ENCODE measurements around the gene PYCR2.

PYCR2 gene

DNA sequence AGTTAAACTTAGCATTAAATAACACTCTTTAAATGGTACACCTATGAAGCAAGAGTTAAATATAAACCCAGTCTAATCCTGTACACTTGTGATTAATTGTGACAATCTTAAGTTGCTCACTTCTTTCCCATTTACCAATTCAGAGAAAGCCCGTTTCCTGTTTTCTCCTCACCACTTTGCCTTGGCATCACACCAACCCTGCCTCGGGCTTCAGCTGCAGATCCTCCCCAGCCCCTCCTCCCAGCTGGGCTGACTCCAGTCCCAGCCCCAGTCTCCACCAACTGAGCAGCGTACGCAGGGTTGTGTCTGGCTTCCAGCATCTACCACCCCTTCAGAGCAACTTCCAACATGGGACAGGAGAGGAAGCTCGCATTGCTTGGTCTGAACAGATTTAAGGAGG is 4.1 kb downstream of the PYCR2 start:
- no peak for DNase-seq (ENCODE audit: low read depth)

DNA sequence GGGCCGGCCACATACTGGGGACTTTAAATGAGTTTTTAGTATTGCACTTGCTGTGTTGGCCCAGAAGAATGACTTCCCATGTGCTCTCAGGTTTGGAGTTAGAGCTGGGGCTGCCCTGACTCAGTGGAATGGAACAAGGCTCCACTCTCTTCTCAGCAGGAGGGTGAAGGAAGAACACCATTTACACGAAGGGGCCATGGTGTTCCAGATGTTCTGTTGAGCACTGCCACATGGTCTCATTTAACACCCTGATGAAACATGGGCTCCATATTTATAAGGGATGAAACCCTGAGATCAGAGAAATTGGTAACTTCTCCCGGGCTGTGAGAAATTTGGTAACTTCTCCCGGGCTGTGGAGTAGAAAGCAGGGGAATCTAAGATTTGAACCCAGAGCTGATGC is 5.8 kb downstream of the PYCR2 start:
- DNase-seq (ENCODE audit: low read depth): no peak

DNA sequence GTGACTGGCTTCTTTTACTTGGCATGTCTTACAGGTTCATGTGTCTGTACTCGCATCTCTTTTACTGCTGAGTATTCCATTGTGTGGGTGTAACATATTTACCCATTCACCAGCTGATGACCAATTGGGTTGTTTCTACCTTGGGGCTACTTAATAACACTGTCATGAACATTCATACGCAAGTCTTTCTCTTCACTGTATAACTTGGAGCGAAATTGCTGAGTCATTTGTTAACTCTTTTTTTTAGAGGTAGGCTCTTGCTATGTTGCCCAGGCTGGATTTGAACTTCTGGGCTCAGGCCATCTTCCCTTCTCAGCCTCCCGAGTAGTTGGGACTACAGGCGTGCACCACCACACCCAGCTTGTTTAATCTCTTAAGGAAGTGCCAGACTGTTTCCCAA is 6.5 kb downstream of the PYCR2 start:
- no peak for DNase-seq (ENCODE audit: low read depth)

DNA sequence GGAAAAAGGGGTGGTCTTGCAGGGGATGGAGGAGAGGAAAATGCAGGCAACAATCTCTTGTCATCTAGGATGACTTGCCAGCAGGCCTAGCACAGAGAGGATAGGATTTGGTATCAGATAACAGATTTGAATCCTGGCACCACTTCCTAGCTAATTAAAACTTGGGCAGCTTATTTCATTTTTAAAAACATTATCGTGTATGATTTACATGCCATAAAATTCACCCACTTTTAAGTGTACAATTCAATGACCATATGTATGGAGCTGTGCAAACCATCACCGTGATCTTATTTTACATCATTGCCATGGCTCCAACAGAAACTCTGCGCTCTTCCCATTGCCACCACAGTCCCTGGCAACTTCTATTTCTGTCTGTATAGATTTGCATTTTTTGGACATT is 6.9 kb downstream of the PYCR2 start:
- no peak for DNase-seq (ENCODE audit: low read depth)

DNA sequence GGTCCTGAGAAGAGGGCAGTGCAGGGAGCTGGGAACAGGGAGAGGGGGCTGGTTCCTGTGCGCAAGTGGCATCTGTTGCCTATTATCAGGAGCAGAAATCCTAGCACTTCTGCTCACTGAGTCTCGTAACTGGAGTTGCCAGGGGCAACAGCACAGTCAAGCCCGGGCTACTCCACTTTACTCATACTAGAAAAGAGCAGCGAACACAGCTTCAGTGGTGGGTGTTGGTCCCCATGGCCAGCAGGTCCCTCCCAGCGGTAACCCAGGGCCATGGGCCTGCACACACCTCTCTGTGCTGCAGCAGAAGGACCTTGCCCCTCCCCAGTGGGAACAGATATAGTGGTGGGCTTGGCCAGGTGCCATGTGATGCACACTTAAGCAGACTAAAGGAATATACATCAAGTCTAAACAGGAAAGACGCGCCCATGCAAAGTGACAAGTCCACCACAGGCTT is 8.5 kb downstream of the PYCR2 start:
- no peak for DNase-seq (ENCODE audit: low read depth)

DNA sequence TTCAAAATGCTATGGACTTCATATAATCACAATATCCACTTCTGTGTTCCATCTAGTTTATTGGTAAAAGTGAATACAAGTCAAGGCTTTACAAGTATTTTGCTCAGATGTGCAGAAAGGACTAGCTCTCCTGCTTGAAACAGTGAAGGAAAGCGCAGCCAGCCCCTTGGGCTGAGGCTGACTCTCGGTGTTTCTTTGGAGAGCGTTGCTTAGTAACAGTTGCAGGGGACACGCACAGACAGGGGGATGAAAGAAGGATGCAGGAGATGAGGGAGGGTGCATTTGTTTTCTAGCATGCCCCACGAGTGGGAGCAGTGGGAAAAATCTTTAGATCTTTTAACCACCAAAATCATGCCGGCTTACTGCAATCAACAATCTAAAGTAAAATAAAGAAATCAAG is 9.1 kb downstream of the PYCR2 start:
- no peak for DNase-seq (ENCODE audit: low read depth)

DNA sequence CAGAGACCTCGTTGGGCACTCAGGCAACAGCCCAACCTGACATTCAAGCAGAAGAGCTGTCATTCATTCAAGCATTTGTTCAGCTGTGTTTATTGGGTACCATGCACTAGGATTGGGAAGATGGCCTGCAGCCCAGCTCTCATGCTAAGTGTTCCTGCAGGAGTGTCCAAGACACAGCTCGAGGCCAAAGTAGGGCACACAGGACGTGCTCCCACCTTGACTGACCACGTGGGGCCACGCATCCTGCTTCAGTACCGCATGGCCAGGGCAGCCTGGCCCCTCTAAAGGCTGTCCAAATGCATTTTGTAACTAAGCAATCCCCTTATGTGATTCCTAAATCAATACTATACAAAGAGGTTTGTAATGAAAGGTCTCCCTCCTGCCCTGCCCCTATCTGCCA is 9.7 kb downstream of the PYCR2 start:
- DNase-seq (ENCODE audit: low read depth): no peak

DNA sequence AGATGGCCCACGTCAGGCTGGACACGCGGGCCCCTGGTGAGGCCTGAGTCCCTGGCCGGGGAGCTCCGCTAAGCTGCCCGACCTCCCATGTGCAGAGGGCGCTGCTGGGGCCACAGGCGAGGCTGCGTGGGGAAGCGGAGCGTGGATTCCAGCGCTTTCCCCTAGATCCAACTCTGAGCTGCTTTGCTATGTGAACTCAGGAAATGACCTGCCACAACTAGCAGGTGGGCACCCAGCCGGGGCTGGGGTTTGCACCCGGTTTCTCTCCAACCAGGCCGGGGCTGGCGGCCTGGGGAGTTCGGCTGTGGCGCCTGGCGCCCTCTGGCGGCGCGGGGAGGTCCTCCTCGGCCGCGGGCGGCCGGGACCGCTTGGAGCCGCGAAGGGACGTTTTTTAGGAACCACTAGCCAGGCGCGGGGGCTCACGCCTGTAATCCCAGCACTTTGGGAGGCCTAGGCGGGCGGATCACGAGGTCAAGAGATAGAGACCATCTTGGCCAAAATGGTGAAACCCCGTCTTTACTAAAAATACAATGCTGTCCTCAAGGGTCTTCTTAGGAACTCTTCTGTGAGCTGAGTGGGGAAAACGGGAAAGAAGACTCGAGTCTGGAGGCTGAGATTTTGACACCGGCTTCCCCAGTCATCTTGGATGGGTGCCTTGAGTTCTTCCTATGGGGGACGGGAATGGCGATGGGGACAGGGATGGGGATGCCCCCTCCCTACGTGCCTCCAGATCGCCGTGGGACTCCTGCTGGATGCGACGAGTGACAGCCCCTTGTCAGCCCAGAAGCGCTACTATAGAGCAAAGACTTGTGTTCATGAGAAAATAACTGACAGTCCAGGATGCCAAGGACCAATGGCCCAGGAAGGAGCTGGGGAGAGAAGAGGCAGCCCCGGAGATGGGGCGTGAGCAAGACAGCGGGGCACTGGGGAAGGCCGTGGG is 12.6 kb downstream of the PYCR2 start:
- peak; percentile 66 for DNase-seq (ENCODE audit: low read depth)

DNA sequence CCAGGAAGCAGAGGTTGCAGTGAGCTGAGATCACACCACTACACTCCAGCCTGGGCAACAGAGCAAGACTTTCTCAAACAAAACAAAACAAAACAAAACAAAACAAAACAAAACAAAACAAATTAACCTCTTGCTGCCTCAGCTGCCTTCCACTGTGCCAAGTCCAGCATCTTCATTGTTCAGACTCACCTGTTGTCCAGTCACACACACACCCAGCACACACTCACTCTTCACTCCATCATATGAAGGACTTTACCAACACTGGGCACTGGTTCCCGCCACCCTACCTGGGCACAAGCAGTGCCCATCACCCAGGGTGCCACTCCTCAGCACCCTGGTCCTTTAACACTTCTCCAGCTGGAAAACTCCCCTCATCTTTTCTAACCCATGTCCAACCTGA is 14.6 kb downstream of the PYCR2 start:
- no peak for DNase-seq (ENCODE audit: low read depth)

DNA sequence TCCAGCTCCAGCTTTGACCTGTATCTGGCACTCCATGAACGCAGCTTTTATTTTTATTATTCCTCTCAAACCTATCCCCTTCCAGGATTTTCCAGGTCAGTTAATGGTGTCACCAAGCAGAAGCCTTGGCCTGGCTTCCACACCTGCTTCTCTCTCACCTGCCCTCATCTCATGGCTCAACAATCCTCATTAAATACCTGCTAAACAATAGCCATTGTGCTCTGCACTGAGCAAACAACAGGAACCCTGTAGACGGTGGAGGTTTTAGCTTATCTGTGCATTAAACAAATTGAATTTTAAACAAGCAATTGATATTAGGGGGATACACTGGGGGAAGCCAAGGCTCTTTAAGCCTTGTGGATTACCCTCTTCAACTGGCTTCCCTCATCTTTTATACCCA is 15.3 kb downstream of the PYCR2 start:
- DNase-seq (ENCODE audit: low read depth): no peak

DNA sequence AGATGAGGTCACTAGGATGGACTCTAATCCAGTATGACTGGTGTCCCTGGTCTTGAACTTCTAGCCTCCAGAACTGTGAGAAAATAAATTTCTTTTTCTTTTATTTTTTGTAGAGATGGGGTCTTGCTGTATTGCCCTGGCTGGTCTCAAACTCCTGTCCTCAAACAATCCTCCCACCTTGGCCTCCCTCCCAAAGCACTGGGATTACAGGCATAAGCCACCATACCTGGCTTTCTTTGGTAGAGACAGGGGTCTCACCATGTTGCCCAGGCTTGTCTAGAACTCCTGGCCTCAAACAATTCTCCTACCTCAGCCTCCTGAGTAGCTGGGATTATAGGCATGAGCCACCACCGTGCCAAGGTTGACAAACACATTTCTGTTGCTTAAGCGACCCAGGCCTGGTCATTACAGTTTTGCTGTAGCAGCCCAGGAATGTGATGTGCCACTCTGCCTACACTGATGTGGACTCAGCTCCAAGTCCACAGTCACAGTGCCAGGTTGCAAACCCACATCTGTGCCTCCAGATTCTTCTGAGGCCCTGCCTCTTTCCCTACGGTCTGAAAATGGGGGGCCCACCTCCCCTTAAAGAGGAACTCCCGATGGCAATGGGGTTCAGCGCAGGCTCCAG is 15.9 kb downstream of the PYCR2 start:
- DNase-seq (ENCODE audit: low read depth): no peak

DNA sequence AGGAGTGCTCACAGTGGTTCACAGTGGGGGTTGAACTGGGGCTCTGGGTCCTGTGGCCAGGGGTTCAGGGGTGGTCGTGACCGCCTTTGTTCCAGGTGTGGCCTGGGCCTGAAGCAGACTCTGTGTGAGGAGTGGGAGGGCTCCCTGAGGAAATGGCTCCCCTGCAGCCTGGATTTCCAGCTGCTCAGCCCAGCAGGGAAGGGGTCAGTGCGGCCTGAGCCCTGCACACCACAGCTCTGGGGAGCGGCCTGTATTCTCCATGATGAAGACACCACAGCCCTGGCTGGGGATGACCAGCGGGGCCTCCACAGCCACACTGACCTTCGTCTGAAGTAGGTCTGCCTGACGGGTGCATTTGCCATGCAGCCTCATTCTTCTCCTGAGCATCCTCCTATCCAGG is 16.7 kb downstream of the PYCR2 start:
- DNase-seq (ENCODE audit: low read depth): no peak

DNA sequence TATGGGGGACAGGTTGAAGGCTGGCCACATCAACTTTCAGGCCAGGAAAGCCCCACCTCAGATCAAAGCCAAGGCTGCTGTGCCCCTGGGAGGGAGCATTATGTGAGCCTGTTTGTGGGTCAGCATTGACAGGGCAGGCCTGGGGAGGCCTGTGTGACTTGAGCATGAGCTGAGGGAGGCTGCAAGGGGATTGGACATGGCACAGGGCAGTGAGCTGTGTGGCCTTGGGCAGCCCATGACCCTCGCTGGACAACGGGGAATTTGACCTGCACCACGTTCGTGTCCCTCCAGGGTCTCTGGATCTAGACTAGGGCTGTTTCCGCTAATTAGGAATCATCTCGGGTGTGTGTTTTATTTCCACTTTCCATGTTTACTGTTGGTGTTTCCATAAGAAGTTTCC is 17.6 kb downstream of the PYCR2 start:
- no peak for DNase-seq (ENCODE audit: low read depth)

DNA sequence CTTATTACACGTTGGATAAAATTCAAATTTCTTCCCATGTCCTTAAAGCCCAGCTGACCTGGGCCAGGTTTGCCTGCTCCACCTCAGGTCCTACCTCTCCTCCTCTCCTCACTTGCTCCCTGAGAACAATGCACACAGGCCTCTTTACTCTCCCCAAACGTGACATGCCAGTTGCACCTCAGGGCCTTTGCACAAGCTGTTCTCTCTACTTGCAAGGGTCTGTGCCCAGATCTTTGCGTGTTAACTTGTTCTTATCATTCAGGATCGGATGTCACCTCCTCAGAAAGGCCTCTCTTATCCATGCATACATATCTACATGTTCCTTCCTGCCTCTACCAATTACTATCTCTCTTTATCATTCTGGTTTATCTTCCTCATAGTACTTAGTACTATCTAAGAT is 20.4 kb downstream of the PYCR2 start:
- no peak for DNase-seq (ENCODE audit: low read depth)

DNA sequence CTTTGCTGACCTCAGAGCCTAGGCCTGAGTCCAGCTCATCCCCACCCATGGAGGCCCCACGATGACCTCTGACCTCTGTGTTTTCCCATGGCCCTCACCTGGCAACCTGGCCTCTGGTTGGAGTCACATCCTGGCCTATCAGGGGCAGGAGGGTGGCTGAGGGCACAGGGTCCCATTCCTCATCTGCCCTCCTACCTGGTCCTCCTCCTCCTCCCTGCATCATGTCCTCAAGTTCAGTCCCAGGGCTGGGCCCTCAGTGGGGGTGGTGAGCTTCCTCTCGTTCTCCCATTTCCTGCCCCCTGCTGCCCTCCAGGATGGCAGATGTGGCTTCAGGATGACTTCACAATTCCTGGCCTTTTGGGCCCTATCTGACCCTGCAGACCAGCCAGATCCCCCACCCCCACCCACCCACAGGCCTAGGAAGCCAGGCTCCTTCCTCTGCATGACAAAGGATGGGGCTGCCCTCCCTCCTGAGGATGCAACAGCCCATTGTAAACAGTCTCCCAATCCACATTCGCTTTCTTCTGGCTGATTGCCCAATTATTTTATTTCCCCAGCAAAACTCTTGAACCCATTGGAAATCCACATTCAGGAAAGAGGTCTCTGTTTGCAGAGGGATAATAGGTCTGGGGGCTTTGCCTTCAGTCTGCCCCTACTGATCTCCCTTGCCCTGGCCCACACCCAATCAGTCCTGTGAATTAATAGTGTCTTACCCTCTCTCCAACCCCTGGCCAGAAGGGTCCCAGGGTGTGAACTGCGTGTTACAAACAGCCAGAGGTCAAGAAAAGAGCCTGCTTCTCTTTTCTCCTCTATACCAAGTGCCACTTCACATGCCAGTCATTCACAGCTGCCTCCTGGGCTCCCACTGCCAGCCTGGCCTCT is 24.8 kb downstream of the PYCR2 start:
- DNase-seq (ENCODE audit: low read depth): no peak

DNA sequence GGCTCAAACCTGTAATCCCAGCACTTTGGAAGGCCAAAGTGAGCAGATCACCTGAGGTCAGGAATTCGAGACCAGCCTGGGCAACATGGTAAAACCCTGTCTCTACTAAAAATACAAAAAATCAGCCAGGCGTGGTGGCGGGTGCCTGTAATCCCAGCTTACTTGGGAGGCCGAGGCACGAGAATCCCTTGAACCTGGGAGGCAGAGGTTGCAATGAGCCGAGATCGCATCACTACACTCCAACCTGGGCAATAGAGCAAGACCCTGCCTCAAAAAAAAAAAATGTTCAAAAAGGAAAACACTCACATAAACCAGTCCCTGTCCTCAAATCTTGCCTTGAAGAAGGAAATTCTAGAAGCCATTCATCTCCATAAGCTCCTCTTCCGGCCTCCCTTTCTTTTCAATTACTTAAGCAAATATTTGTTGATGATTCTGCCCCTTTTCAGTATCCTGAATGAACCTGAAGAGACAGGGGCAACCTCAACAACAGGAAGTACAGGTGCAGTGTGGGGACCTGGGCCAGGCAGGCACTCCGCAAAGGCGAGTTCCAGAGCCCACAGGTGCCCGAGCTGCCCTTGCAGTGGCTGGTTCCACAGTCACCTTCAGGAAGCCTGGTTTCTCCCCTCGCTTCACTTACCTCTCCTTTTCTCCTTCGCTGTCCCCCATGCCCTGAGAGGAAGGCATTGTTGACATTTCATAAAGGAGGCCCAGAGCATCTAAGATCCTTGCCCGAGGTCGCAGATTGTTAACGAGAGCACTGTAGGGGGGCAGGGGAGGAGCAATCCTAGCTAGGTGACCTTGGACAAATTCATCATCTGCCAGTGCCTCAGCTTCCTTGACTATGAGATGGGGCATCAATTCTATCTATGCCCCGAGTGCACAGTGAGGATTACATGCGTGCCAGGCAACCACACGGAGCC is 26.2 kb downstream of the PYCR2 start:
- DNase-seq (ENCODE audit: low read depth): no peak

DNA sequence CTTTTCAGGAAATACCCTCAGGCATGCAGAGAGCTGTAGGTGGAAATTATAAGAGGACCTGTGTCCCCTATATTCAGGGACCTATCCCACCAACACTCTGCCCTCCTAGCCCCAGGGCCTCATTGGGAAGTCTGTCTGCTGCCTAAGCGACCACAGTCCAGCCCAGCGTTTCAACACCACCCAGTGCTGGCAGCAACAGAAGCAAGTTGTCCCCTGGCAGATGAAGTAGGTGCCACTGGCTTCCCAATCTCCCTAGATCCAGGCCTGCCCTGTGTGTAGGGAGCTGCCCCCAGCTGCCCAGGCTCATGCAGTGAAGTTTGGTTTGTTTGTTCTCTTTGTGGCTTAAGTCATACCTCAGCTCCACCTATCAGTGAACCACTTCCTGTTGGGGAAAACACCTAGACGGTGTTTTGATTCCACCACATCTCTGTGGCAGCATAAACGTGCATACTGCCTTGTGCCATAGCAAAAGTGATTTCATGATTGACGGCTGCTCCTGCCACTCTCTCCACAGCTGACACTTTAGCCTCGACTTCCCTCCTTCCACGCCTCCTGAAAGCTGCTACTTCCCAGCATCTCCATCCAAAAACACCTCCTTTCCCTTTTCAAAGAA is 27.0 kb downstream of the PYCR2 start:
- peak; percentile 51 for DNase-seq (ENCODE audit: low read depth)

DNA sequence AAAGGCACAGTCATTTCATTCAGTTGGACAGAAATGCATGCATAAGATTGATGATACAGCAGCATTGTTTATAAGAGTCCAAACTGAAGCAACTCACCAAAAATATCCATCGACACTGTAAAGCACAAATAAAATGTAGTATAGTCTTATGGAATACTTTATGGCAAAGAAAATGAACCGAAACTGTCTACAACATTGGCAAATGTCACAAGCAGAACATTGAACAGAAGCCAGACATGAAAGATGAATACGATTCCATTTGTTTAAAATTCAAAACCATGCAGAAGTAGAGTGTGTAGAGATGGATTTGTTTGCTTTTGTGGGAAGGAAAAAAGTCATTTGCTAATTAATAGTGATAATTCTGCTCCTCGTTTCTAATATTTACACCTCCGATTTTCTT is 27.6 kb downstream of the PYCR2 start:
- no peak for DNase-seq (ENCODE audit: low read depth)

DNA sequence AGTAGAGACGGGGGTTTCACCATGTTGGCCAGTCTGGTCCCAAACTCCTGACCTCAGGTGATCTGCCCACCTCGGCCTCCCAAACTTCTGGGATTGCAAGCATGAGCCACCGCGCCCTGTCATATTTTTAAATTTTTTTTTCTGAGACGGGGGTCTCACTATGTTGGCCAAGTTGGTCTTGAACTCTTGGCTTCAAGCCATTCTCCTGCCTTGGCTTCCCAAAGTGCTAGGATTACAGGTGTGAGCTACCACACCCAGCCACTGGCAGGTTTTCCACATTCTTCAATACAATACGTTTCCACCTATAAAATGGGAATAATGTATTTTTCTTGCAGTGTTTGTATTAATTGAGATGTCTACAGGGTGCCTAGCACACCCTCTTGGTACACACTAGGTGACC is 31.7 kb downstream of the PYCR2 start:
- no peak for DNase-seq (ENCODE audit: low read depth)

DNA sequence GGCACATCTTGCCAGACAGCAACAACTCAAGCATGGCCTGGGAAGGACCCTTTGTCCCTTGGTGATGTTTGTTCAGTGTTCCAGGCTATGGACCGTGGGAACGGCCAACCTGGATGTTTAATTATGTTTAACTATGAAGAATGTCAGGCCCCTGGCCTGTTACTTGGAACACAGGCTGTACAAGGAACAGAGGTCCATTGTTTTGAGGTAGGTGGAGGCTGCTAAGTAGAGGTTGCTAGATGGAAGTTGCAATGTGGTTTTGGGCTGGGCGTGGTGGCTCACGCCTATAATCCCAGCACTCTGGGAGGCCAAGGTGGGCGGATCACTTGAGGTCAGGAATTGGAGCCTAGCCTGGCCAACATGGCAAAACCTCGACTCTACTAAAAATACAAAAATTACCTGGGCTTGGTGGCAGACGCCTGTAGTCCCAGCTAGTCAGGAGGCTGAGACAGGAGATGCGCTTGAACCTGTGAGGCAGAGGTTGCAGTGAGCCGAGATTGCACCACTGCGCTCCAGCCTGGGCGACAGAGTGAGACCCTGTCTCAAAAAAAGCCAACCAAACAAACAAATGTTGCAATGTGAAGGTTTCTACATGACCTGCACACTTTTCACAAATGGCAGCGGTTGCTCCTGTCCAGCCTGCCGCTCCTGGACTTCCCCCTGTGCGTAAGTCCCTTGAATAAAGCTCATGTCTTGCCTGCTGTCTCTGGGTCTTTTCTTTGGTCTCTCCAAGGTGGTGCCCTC is 32.6 kb downstream of the PYCR2 start:
- DNase-seq (ENCODE audit: low read depth): no peak

Data from activated T-helper 9 cell treated with anti-CD3 and anti-CD28 coated beads, Interleukin-2, amount 50 U/mL, for 16 hours (primary cell).